Loucy (cell line): Measurements from ENCODE around the gene SYT7.

ENCODE experiments used
- CTCF ChIP-seq: fragments of 200-600 bp; sonication (generic); conservative IDR thresholded peaks from 2 replicates; pipeline ENCODE4 v1.5.1; 2014; ENCODE audit warnings: mild to moderate bottlenecking, antibody characterized with exemption, low read length
- EZH2phosphoT487 ChIP-seq: fragments of 200-600 bp; IDR thresholded peaks from 2 replicates; pipeline ENCODE4 v1.6.1; 2018; ENCODE audit warnings: antibody characterized with exemption, mild to moderate bottlenecking, moderate library complexity, borderline replicate concordance

GRCh38 chr11:61572913-61573312 lies 8.0 kb downstream of the SYT7 start:
- TF ChIP-seq CTCF (no peak), EZH2phosphoT487 (no peak)
